ENCODE data around the gene MRS2. TPM values are rescaled to one million over a fixed set of nuclear protein-coding genes. Genes with fewer than 3 reads are reported as not detected.

Gene MRS2
- total RNA-seq, 1 experiment from 2014 or later, result 49.7 TPM

GRCh38 chr6:24439858-24440539 is 37.3 kb downstream of the MRS2 start:
- Histone ChIP-seq H3K79me2 (ENCODE audit: low read depth) (no peaks in the 10 kb centered on the region), H3K4me3 (no peak overlapping the region), H3K27me3 (ENCODE audit: insufficient read depth, low read depth) (no peaks in the 10 kb centered on the region), H2AFZ (no peak overlapping the region), H3F3A (ENCODE audit: insufficient read depth, low read depth) (no peaks in the 10 kb centered on the region; the same call in 1 of the 2 replicates), H3K9me3 (ENCODE audit: insufficient read depth, low read depth) (no peaks in the 10 kb centered on the region), H3K27ac (no peak overlapping the region), H3K36me3 (ENCODE audit: low read depth) (no peaks in the 10 kb centered on the region), H3K9me2 (ENCODE audit: insufficient read depth) (no peaks in the 10 kb centered on the region), H4K20me1 (ENCODE audit: insufficient read depth) (no peaks in the 10 kb centered on the region), H3K4me1 (replicated peaks; ENCODE audit: insufficient read depth) (no peaks in the 10 kb centered on the region), H3K4me2 (no peak overlapping the region)
- intact Hi-C loops (cut with micrococcal nuclease; ENCODE audit: unreplicated experiment), result loop anchor here (10.0 kb wide), 2 partner anchors 145 to 635 kb away; no protein-coding TSS in a partner anchor
- BruUV-seq (replicated peaks), result no TSS peak
- CTCF ChIA-PET, result no interaction called here
- POLR2A ChIA-PET (ENCODE audit: unreplicated experiment), result no interaction called here
- TF ChIP-seq CTCF (conservative IDR thresholded peaks at IDR 0.05), result no peak
- no peak for TF ChIP-seq EZH2 (IDR thresholded peaks at IDR 0.05; ENCODE audit: low read depth)
- DNase-seq, result no peak

- CTCF ChIA-PET, result interaction anchor here (0.7 kb wide), 1 partner anchor 410 kb away, joined by 5 read pairs; no protein-coding TSS in a partner anchor
Observed at GRCh38 chr6:24440897-24441598, 38.3 kb downstream of the MRS2 start.

GRCh38 chr6:24441599-24441904 is 38.8 kb downstream of the MRS2 start:
- no peaks in the 10 kb centered on the region for H3K9me3 ChIP-seq (ENCODE audit: insufficient read depth, low read depth)
- H4K20me1 ChIP-seq (ENCODE audit: insufficient read depth), result no peaks in the 10 kb centered on the region
- DNase-seq, result no peak
- POLR2A ChIA-PET (ENCODE audit: unreplicated experiment), result no interaction called here
- BruUV-seq (replicated peaks), result no TSS peak
- no peak for TF ChIP-seq CTCF (conservative IDR thresholded peaks at IDR 0.05)
- TF ChIP-seq EZH2 (IDR thresholded peaks at IDR 0.05; ENCODE audit: low read depth), result no peak
- H3K4me2 ChIP-seq, result no peak overlapping the region
- CTCF ChIA-PET, result interaction anchor here (0.7 kb wide), 1 partner anchor 410 kb away, joined by 5 read pairs; no protein-coding TSS in a partner anchor
- H3K4me1 ChIP-seq (replicated peaks; ENCODE audit: insufficient read depth), result no peaks in the 10 kb centered on the region
- no peaks in the 10 kb centered on the region for H3K79me2 ChIP-seq (ENCODE audit: low read depth)
- H2AFZ ChIP-seq, result no peak overlapping the region
- no peaks in the 10 kb centered on the region for H3K36me3 ChIP-seq (ENCODE audit: low read depth)
- intact Hi-C loops (cut with micrococcal nuclease; ENCODE audit: unreplicated experiment), result no loop called here
- no peaks in the 10 kb centered on the region for H3K27me3 ChIP-seq (ENCODE audit: insufficient read depth, low read depth)
- no peak overlapping the region for H3K27ac ChIP-seq
- H3K4me3 ChIP-seq, result no peak overlapping the region
- H3F3A ChIP-seq (ENCODE audit: insufficient read depth, low read depth), result no peaks in the 10 kb centered on the region; the same call in 1 of the 2 replicates
- H3K9me2 ChIP-seq (ENCODE audit: insufficient read depth), result no peaks in the 10 kb centered on the region

More at GRCh38 chr6:24440897-24441598, 38.3 kb downstream of the MRS2 start:
- no peaks in the 10 kb centered on the region; the same call in 1 of the 2 replicates for H3F3A ChIP-seq (ENCODE audit: insufficient read depth, low read depth)
- no peaks in the 10 kb centered on the region for H3K9me2 ChIP-seq (ENCODE audit: insufficient read depth)
- no TSS peak for BruUV-seq (replicated peaks)
- no peaks in the 10 kb centered on the region for H3K79me2 ChIP-seq (ENCODE audit: low read depth)
- H3K27ac ChIP-seq, result no peak overlapping the region
- no peaks in the 10 kb centered on the region for H3K9me3 ChIP-seq (ENCODE audit: insufficient read depth, low read depth)
- no peaks in the 10 kb centered on the region for H4K20me1 ChIP-seq (ENCODE audit: insufficient read depth)
- H3K4me3 ChIP-seq, result no peak overlapping the region
- no peaks in the 10 kb centered on the region for H3K4me1 ChIP-seq (replicated peaks; ENCODE audit: insufficient read depth)
- no peaks in the 10 kb centered on the region for H3K27me3 ChIP-seq (ENCODE audit: insufficient read depth, low read depth)
- peak; percentile 8 to 50 for DNase-seq
- intact Hi-C loops (cut with micrococcal nuclease; ENCODE audit: unreplicated experiment), result no loop called here
- H3K4me2 ChIP-seq, result no peak overlapping the region
- H2AFZ ChIP-seq, result no peak overlapping the region
- H3K36me3 ChIP-seq (ENCODE audit: low read depth), result no peaks in the 10 kb centered on the region
- TF ChIP-seq EZH2 (IDR thresholded peaks at IDR 0.05; ENCODE audit: low read depth) (no peak), CTCF (conservative IDR thresholded peaks at IDR 0.05) (no peak)
- POLR2A ChIA-PET (ENCODE audit: unreplicated experiment), result no interaction called here
